GM12873 (cell line): ENCODE data around the gene ORC6.

ENCODE experiments used
- CTCF ChIP-seq: IDR thresholded peaks from 2 replicates; pipeline ENCODE4 v1.5.1; 2012; ENCODE audit warnings: low read depth, mild to moderate bottlenecking, moderate library complexity, low read length, control low read depth; ENCODE audit not compliant: insufficient read depth; ENCODE audit errors: missing control alignments

ORC6 gene

DNA sequence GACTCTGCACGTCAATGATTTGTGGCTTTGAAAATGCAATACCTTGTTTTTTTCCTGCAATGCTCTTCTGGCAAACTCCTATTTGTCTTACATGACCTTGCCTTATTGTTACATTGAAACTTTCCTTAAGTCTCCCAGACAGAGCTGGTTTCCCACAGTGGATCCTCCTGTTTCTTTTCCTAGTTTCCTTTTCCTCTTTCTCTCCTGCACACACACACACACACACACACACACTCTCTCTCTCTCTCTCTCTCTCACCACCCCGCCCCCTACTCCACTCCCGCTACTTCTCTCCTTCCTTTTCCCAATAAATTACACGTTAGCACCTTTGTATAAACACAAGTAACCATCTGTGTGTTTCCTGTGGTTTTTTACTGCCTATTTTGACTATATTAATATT lies 2.3 kb downstream of the ORC6 start:
- no peak for TF ChIP-seq CTCF

DNA sequence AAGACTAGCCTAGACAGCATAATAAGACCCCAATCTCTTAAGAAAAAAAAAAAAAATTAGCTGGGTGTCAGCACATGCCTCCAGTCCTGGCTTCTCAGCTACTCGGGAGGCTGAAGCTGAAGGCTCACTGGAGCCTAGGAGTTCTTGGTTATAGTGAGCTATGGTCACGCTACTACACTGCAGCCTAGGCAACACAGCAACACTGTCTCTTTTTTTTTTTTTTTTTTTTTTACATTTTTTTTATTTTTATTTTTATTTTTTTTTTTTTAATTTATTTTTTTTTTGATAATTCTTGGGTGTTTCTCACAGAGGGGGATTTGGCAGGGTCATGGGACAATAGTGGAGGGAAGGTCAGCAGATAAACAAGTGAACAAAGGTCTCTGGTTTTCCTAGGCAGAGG lies 4.1 kb downstream of the ORC6 start:
- no peak for TF ChIP-seq CTCF

- TF ChIP-seq CTCF, result no peak
These were observed 6.5 kb downstream of the ORC6 start for GRCh38 chr16:46695937-46696336.

DNA sequence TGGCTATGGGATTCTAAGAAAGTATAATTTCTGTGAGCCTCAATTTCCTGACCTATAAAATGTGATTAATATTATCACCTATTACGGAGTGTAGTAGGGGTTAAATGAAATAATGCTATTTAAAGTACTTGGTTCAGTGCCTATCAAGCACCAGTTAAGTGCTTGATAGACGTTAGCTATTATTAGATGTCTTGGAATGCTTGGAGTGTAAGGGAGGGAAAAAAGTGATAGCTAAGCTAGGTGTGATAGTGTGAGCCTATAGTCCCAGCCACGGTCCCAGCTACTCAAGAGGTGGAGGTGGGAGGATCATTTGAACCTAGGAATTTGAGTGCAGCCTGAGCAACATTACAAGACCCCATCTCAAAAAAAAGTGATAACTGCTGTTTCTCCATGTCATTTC lies 7.5 kb downstream of the ORC6 start:
- no peak for TF ChIP-seq CTCF

DNA sequence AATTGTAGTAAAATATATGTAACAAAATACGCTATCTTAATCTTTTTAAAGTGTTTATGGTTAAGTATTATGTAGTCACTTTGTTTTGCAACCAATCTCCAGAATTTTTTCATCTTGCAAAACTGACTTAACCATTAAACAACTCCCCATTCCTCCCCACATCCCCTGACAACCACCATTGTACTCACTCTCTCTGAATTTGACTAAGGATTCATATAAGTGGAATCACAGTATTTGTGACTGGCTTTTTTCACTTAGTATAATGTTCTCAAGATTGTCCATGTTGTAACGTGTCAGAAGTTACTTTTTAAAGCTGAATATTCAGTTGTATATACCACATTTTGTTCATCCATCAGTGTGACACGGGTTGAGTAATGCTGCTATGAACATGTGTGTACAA lies 10.6 kb downstream of the ORC6 start:
- no peak for TF ChIP-seq CTCF

DNA sequence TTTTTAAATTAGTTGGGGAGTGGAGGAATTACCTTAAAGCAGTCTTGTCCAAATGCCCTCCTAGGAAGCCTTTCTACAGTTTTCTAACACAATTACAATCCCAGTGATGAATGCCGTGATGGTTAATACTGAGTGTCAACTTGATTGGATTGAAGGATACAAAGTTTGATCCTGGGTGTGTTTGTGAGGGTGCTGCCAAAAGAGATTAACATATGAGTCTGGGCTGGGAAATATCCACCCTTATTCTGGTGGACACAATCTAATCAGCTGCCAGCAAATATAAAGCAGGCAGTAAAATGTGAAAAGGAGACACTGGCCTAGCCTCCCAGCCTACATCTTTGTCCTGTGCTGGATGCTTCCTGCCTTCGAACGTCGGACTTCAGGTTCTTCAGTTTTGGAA lies 12.2 kb downstream of the ORC6 start:
- no peak for TF ChIP-seq CTCF

GRCh38 chr16:46702030-46702429 lies 12.6 kb downstream of the ORC6 start:
- no peak for TF ChIP-seq CTCF

- TF ChIP-seq CTCF, result no peak
These were observed 17.2 kb downstream of the ORC6 start for GRCh38 chr16:46706642-46707041.
